GM12873 (cell line): ENCODE results near the gene PIGC.

Experiments
- CTCF ChIP-seq: IDR thresholded peaks from 2 replicates; pipeline ENCODE4 v1.5.1; 2012; ENCODE audit warnings: low read depth, mild to moderate bottlenecking, moderate library complexity, low read length, control low read depth; ENCODE audit not compliant: insufficient read depth; ENCODE audit errors: missing control alignments

The PIGC gene

GRCh38 chr1:172456344-172456769 lies 12.5 kb upstream of the PIGC start:
- no peak for TF ChIP-seq CTCF

DNA sequence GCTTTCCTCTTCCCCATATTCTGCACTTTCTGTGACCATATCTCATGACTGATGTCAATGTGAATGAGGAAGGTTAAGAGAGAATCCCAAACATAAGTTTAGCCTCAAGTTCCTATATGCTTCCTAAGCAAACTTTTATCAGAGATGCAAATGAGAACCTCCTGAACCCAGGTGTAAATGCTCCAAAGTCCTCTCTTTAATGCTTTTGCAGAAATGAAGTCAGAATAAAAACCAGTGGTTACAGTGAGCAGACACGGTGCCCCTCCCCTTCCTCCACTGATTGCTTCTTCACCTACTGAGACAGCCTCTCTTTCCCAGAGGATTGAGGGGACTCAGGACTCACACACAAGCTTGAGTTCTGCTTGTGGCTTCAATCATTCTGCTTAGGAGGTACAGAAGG lies 11.6 kb upstream of the PIGC start:
- no peak for TF ChIP-seq CTCF

- TF ChIP-seq CTCF: no peak
Observed at GRCh38 chr1:172453607-172454006, 9.7 kb upstream of the PIGC start.

- TF ChIP-seq CTCF: no peak
Observed at GRCh38 chr1:172453153-172453545, 9.3 kb upstream of the PIGC start.

DNA sequence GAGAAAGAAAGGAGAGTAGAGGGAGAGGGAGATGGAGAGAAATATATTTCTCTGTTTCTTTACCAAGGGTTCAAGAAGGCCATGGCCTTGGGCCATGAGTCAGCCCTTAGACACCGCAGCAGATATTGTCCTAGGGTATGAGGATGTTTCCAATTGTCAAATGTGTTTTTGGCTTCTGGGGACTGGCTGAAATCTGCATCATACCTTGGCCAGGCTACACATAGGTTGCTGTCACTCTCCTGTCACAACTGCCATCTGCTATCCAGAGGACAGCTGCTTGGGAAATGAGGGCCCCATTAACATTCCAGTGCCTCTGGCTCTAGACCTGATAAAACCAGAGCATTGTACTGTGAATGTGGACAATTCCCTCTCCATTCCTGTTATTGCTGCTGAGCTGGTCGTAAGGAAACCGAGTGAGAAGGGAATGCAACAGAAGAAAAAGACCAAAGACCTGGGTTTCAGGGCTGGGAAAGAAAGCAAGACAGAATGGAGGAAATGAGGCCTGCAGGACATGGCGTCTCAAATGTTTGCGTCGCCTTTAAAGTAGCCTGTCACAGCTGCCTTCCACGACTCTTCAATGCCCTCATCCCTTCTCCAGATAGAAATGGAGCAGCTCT lies 8.8 kb upstream of the PIGC start:
- TF ChIP-seq CTCF: no peak

- no peak for TF ChIP-seq CTCF
Observed at GRCh38 chr1:172451002-172451443, 7.2 kb upstream of the PIGC start.

DNA sequence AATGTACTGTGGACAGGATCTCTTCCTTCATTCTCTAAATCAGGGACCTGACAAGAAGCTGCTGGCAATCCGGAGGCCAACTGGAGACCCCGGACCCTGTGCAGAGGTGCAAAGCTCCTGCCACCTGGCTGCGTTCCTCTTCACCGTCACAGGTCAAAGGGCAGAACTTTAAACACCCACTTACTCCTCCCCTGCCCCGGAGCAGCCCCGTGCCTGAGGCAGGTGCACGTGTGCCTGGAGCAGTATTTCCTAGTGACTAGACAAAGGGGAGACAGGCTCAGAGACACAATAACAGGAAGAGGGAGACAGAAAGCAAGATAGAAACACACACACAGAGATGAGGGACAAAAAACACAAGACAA lies 6.6 kb upstream of the PIGC start:
- no peak for TF ChIP-seq CTCF
